Purkinje cell (primary cell): ENCODE results near the gene LIMD2. TPM values are rescaled to one million over a fixed set of nuclear protein-coding genes. Genes with fewer than 3 reads are reported as not detected.

Experiments used
- polyA plus RNA-seq: library from polyadenylated mRNA; unstranded; fragments of >200 nt; fragmentation: Nextera tagmentation; gene quantifications from 2 replicates; pipeline ENCODE4 v1.2.1, GENCODE V29; 2014

The LIMD2 gene
- 0.11 and 1.1 TPM in 2 replicates for polyA plus RNA-seq

DNA sequence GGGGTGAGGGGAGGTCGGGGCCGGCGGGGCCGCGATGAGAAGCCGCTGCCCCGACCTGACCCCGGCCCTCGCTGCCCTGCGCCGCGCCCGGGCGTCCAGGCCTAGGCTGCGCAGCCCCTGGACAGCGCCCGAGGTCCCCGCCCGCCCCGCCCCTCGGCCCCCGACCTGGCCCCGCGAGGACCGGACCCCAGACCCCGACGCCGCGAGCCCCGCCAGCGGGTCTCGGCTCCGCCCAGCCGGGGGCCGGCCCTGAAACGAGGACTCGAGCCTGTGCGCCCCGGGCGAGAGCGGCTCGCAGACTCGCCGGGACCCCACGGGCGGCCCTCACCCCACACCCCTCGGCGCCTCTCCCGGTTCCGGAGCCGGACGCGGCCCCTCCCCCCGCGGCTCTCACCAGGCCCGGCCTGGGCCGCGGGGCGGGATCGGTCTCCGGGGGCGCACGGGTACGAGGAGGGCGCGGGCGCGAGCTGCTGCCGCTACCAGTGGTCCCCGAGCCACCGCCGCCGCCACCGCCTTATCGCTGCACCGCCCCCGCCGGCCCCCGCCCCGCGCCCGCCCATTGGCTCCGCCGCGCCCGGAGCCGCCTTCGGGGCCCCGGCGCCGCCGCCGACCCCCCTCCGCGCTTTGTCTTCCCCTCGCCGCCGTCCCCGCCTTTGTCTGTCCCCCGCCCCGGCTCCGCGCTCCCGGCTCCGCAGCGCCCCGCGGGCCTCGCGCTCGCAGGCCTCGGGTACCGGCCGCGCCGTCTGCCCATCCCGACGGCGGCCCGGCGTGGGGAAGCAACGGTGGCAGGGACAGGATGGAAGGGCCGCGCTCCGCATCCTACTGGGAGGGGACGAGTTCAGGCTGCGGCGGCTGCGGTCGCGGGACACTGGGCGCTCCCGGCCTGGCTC lies at the start of gene LIMD2:
Gene LIMD2 (minus strand): TSS at position 488 of the 890 bp plus-strand sequence. CDS start 827 bp downstream, outside the sequence.

DNA sequence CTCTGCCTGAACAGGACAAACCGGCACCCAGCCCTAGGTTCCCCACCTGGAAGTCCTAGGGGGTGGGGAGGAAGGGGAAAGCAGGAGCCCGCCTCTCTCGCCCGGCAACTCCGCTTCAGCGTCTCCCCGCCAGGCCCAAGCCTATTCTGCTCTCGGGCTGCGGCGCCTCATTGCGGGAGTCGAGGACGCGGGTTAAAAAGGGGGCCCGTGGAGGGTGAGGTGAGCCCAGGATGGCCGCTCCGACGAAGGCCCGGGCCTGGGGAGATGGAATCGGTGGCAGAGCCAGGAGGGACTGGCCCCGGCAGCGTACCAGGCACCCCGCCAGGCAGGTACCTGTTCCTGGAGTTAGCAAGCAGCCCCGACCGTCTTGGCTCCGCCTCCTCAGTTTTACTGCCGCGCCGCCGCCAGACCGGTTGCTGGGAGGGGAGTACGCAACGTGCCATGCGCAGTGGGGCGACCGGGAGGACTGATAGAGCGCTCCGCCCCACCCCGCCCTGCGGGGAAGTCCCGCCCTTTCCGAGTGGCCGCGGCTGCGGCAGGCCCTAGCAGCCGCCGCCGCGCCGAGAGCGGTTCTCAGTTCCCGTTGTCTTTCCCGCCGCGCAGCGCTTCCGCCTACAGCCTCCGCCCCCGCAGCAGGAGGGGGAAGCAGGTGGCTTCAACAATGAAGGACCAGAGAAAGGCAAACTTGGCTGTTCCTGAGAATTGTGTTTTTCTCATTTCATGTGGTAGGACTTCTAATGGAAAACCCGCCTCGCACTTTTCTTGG lies 41.7 kb upstream of the LIMD2 start, which contains the start of gene STRADA:
Gene STRADA (minus strand): TSS at position 392 of the 766 bp plus-strand sequence. CDS start 13,430 bp downstream, outside the sequence.

Other genes with a start within 250 kb of the LIMD2 start
- not detected in 2 replicates for gene ACE, start 223.1 kb downstream of the LIMD2 start, polyA plus RNA-seq
- 0.34 and 0.81 TPM in 2 replicates for gene KCNH6, start 176.8 kb downstream of the LIMD2 start, polyA plus RNA-seq
- gene DCAF7, start 149.6 kb downstream of the LIMD2 start, polyA plus RNA-seq, result 11.3 and 13.1 TPM in 2 replicates
- gene TACO1, start 99.2 kb downstream of the LIMD2 start, polyA plus RNA-seq, result 13.7 and 16.8 TPM in 2 replicates
- gene MAP3K3, start 77.7 kb downstream of the LIMD2 start, polyA plus RNA-seq, result 0.35 and 0.85 TPM in 2 replicates
- gene STRADA, start 41.7 kb upstream of the LIMD2 start, polyA plus RNA-seq, result 13.1 and 17.3 TPM in 2 replicates
- gene CCDC47, start 73.5 kb upstream of the LIMD2 start, polyA plus RNA-seq, result 70.6 and 83.0 TPM in 2 replicates
- gene DDX42, start 74.0 kb upstream of the LIMD2 start, polyA plus RNA-seq, result 26.0 and 30.9 TPM in 2 replicates
- 189 and 271 TPM in 2 replicates for gene PSMC5, start 127.3 kb upstream of the LIMD2 start, polyA plus RNA-seq
- 9.9 and 16.4 TPM in 2 replicates for gene FTSJ3, start 127.5 kb upstream of the LIMD2 start, polyA plus RNA-seq
- 0.27 and 1.8 TPM in 2 replicates for gene SMARCD2, start 142.6 kb upstream of the LIMD2 start, polyA plus RNA-seq
- not detected in 2 replicates for gene CSH2, start 173.6 kb upstream of the LIMD2 start, polyA plus RNA-seq
- not detected in 2 replicates for gene GH2, start 181.8 kb upstream of the LIMD2 start, polyA plus RNA-seq
- not detected in 2 replicates for gene CSH1, start 196.4 kb upstream of the LIMD2 start, polyA plus RNA-seq
- not detected in 2 replicates for gene CSHL1, start 211.1 kb upstream of the LIMD2 start, polyA plus RNA-seq
- not detected in 2 replicates for gene GH1, start 218.7 kb upstream of the LIMD2 start, polyA plus RNA-seq
- gene CD79B, start 232.2 kb upstream of the LIMD2 start, polyA plus RNA-seq, result not detected in 2 replicates